ENCODE measurements around the gene POLDIP2.

- TF ChIP-seq CTCF (conservative IDR thresholded peaks at IDR 0.05 in 1 of 2, IDR thresholded peaks at IDR 0.05 in 1 of 2; ENCODE audit: low read depth in 1 of 2, low read length in 2 of 2) (no peak), EZH2 (IDR thresholded peaks at IDR 0.05; ENCODE audit: low read length, missing control alignments) (no peak)
These were observed 10.4 kb upstream of the POLDIP2 start for GRCh38 chr17:28367641-28368305.

Data from fibroblast of lung (primary cell).